GM18873 (cell line): ENCODE data around the gene ARAP2.

ENCODE experiments used
- ATAC-seq: cut with Tn5 transposase; IDR thresholded peaks from one replicate; pipeline ENCODE4 v1.9.1; 2021; ENCODE audit warnings: mild to moderate bottlenecking, moderate library complexity, moderate number of reproducible peaks; ENCODE audit not compliant: unreplicated experiment, low FRiP score

ARAP2 gene, protein sequence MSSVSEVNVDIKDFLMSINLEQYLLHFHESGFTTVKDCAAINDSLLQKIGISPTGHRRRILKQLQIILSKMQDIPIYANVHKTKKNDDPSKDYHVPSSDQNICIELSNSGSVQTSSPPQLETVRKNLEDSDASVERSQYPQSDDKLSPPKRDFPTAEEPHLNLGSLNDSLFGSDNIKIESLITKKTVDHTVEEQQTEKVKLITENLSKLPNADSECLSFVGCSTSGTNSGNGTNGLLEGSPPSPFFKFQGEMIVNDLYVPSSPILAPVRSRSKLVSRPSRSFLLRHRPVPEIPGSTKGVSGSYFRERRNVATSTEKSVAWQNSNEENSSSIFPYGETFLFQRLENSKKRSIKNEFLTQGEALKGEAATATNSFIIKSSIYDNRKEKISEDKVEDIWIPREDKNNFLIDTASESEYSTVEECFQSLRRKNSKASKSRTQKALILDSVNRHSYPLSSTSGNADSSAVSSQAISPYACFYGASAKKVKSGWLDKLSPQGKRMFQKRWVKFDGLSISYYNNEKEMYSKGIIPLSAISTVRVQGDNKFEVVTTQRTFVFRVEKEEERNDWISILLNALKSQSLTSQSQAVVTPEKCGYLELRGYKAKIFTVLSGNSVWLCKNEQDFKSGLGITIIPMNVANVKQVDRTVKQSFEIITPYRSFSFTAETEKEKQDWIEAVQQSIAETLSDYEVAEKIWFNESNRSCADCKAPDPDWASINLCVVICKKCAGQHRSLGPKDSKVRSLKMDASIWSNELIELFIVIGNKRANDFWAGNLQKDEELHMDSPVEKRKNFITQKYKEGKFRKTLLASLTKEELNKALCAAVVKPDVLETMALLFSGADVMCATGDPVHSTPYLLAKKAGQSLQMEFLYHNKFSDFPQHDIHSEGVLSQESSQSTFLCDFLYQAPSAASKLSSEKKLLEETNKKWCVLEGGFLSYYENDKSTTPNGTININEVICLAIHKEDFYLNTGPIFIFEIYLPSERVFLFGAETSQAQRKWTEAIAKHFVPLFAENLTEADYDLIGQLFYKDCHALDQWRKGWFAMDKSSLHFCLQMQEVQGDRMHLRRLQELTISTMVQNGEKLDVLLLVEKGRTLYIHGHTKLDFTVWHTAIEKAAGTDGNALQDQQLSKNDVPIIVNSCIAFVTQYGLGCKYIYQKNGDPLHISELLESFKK (N-terminal part only)

DNA sequence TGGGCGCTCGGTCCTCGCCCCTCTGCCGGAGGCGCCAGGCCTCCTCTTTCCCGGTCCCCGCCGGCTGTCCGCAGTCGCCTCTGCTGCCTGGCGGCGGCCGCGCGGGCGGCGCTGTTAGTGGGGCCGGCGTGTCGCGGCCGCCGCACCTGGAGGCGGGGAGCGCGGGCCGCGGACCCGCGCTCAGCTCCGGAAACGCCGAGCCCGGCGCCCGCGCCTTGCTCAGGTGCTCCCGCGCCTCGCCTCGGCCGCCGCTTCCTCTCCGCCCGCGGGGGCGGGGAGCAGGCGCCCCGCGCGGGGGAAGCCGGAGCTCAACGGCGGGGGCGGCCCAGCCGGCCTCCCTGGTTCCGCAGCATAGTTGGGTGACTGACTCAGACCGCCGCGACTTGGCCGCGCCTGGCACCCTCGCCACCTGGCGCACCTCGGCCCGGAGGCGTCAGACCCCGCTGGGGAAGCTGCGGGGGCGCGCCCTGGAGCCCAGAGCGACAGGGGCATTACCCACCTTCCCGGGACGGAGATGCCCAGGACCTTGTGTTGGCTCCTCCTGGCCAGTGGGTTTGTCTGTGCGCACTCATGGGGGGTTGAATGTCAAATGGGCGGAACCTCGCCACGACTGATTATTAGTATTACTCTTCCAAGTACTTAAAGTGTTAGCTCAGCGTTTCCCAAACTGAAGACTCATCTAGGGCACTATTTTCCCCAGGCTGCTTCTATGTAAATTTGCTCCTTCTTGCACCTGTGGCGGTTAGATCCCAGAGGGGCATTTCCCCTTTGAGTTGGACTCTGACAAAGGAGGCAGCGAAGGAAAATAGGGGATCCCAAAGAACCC, at the start of gene ARAP2:
Gene ARAP2, minus strand, starts transcription at position 258 of the 826 bp plus-strand sequence. CDS start 15,028 bp downstream, outside the sequence.
- peak; percentile 46 for ATAC-seq

- no peak for ATAC-seq
These were observed 48.4 kb upstream of the ARAP2 start for GRCh38 chr4:36292556-36293188.

DNA sequence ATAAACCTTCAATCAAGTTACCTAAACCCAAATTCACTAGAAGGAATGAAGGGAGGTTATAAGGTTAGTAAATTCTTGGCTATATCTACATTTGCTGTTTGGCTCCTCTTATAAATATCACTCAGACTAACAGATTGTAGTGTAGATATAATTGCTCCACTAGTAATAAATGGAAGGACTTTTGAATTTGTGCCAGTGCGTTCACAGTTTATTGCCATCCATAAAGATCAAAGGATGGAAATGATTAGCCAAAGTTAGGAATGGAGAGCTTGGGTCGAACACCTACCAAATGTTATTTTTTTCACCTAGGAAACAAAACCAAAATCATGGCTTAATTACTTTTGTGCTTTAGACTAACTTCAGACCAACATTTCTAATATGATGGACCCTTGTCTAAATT, 46.3 kb upstream of the ARAP2 start:
- ATAC-seq = no peak

DNA sequence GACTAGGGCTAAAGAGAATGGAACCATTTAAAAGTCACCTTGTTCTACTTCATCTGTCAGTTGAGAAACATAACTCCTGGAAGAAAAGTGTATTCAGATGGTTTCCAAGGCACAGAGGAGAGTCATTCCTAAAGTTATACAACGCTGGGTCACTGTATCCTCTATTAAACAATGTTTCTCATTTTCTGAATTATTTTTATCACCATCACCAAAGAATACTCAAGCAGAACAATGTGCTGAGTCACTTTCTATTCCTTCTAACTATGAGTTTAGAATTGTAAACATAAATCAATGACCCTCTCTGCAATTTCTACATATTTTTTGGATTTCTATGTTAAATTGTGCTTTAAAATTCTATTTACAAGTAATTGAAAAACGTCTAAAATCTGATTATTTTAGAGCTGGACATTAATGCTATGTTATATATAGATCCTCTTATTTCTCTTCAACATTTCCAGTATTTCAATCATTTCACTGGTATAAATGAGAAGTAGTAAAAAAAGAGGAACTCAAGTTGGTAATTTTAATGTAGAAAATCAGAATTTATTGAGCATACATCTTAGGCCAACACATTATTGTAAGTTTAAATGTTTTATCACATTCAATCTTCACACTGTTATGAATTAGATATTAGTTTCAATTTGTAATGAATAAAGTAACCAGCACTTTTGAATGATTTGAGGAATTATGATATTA, 44.6 kb upstream of the ARAP2 start:
- ATAC-seq = no peak

- no peak for ATAC-seq
These were observed 42.2 kb upstream of the ARAP2 start for GRCh38 chr4:36286481-36286871.

- ATAC-seq = peak; percentile 99
These were observed 41.6 kb upstream of the ARAP2 start for GRCh38 chr4:36285784-36286480.

GRCh38 chr4:36283912-36284465, 39.7 kb upstream of the ARAP2 start:
- ATAC-seq = no peak

DNA sequence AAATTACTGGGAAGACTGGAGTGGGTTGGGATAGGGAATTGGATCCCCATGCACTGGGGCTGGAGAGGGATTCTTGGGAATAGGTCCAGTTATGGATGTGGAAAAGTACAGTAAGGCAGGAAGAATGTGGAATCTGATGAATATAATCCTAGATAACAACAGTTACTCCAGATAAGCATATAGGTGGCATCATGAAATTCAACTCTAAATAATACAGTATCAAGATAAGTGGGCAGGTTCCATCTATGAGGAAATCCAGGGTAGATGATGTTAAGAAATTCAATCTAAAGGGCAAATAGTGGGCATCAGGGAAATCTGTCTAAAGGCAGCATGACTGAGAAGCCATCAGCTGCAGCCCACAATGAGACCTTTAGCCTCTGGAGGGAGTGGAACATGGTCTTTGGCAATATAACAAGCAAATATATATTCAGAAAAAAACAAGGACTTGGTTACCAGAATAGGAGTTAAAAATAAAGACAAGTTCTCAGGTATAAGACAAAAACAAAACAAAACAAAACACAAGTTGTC, 38.3 kb upstream of the ARAP2 start:
- no peak for ATAC-seq

DNA sequence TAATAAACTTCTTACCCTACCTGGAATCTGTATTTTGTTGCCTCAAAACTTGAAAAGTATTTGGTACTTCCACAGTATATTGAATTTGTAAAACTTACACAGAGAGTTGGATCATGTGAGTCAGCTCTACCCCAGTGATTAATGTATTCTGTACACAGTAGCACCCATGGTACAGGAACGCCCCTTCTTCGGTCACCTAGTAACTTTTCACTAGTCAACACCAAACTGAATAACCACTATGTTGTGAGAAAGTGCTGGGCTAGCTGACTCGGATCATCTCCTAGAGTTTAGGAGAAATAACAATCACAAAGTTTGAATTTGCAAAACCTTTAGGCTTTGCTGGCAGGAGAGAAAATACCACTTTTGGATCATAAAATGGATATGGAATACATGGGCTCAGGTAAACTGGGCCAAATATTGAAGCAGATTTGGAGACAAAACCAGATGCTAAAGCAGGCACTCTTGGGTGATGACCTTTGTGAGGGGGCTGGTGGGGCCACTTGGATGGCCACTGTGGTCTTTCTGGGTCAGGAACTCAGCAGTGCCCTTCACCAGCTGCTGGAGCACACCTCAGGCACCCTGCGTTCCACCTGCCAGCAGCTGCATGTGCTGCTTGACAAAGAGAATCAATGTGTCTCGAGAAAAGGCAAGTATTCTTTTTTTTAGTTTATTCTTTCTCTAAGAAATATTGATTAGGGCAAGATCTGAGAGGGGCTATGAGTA, 37.2 kb upstream of the ARAP2 start, which contains the start of gene DTHD1:
Gene DTHD1, plus strand, starts transcription at position 233 of the 723 bp plus-strand sequence. Its CDS starts 143 bp downstream, at position 376.
- ATAC-seq = no peak

DNA sequence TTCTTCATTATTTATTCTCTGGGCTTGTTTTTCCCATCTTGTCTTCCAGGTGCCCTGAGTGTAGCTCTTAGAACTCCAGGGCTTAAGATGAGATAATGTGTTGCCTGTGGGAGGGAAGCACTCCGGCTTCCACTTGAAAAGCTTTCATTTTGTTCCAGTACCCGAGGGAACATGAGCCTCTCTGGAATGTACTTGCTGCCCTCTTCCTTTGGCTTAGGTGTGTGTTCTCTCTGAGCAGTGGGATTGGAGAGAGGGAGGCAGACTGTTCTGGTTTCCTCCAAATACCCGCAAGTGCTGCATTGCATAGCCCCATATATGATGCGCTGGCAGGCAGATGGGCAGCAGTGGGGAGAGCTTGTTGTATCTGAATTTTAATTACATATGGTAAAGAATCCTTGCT, 36.2 kb upstream of the ARAP2 start:
- no peak for ATAC-seq

- no peak for ATAC-seq
These were observed 34.5 kb upstream of the ARAP2 start for GRCh38 chr4:36278789-36279188.

DNA sequence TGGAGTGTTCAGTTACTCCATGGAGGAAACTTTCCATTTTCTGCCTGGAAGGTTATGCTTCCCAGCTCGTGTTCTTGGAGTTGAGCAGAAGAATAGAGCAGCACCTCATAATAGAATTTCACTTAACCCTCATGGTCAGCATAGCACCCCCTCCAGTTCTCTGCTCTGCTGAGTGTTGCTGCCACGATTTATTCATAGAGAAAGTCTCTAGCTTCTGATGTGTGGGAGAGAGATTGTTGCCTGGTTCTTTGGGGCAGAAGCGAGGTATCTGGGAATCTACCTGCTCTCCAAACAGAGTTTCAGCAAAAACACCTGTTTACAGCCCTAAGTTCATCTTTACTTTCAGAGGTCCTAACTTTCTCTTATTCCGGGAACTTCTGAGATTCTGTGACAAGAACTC, 33.2 kb upstream of the ARAP2 start:
- no peak for ATAC-seq

DNA sequence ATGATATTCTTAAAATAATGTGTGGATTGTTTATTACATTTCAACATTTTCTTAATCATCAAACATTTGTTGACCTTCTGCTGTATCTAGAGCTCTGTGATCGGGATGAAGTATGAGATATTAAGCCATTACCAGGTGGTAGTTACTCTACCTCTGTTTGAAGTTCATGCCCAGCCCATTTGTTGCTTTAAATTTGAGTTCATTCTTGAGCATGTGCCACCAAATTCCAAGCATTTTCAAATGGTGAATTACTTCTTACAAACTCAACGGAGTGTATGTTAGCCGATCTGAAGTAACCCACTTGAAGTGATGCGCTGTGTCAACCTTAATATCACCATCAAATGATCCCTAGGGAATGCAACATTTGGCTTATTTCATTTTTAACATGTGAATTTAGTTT, 29.8 kb upstream of the ARAP2 start:
- ATAC-seq = no peak

DNA sequence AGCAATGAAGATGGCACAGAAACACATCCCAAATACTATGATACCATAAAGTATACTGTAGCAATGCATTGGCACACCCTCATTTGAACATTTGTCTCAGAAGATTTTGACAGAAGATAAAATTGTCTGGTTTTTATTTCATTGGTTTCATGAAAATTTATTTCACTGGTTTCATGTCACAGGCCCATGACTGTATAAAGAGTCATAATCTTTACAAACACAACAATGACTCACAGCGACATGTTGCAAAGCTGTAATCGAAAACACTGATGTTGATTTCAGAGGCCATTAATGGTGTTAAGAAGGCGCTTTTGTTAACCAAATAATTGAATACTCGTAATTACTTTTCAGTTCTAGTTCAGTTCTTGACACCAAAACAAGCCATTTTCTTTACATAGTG, 29.0 kb upstream of the ARAP2 start:
- ATAC-seq = no peak

GRCh38 chr4:36269533-36270173, 25.3 kb upstream of the ARAP2 start:
- no peak for ATAC-seq

DNA sequence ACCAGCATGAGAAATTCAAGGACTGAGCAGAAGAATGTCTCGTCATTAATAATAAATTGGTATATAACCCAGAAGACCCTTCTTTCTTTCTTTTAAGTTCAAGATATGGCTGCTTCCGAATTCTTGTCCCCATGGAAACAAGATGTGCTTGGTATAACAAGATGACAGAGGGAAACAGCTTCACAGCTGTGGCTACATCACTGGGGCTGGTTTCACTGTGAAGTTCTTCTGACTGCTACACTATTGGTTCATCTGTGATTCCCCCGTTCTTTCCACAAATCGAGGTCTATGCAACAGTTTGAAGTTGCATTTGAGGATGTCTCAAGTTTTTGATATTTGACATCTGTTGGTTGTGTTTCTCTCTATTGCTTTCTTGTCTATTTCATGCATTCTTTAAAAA, 24.8 kb upstream of the ARAP2 start:
- ATAC-seq = no peak
